Stimulated activated naive B cell treated with anti-CD40 and anti-IgM and Interleukin-4, amounts not matched to agents 10 μg/mL and 1 μg/mL and 100 μg/mL, for 72 hours (primary cell): ENCODE measurements around the gene TUT1.
"Not testable (repeated sequence)": the region's sequence is repeated elsewhere in the genome, so short reads cannot be mapped to it uniquely, and the experiment has no call there.

Experiments
- ATAC-seq, 2 donors: fragments of 150-1000 bp; cut with Tn5 transposase; replicated peaks; 2 replicates each; pipeline ENCODE4 v1.10.0; 2021; ENCODE audit warnings: moderate library complexity in 1 of 2
- DNase-seq: peaks from one replicate; pipeline ENCODE4 v3.0.0; 2021
- H3K27ac Mint-ChIP-seq: one replicate; pipeline ENCODE4 v1.8.0; 2022; ENCODE audit warnings: mild to moderate bottlenecking, mixed read lengths
- H3K27me3 Mint-ChIP-seq, 2 donors: one replicate each; pipeline ENCODE4 v1.8.0; 2022; ENCODE audit warnings: mixed read lengths in 2 of 2
- H3K36me3 Mint-ChIP-seq, 2 donors: one replicate each; pipeline ENCODE4 v1.8.0; 2022; ENCODE audit warnings: mixed read lengths in 2 of 2, mild to moderate bottlenecking in 1 of 2
- H3K4me1 Mint-ChIP-seq, 2 donors: one replicate each; pipeline ENCODE4 v1.8.0; 2022; ENCODE audit warnings: mixed read lengths in 2 of 2, mild to moderate bottlenecking in 1 of 2
- H3K4me3 Mint-ChIP-seq, 2 donors: one replicate each; pipeline ENCODE4 v1.8.0; 2022; ENCODE audit warnings: mild to moderate bottlenecking in 2 of 2, mixed read lengths in 2 of 2, moderate library complexity in 1 of 2
- H3K9me3 Mint-ChIP-seq, 2 donors: one replicate each; pipeline ENCODE4 v1.8.0; 2022; ENCODE audit warnings: mixed read lengths in 2 of 2, mild to moderate bottlenecking in 1 of 2

The TUT1 gene

GRCh38 chr11:62578541-62578940 lies 12.8 kb downstream of the TUT1 start:
- no peak overlapping the region for H3K27ac Mint-ChIP-seq
- H3K36me3 Mint-ChIP-seq: peaks cover 34 to 48% of the 10 kb centered on the region in 2 donors
- H3K27me3 Mint-ChIP-seq: no peaks in the 10 kb centered on the region
- H3K4me1 Mint-ChIP-seq: peaks cover 18 to 26% of the 10 kb centered on the region in 2 donors
- ATAC-seq (no peak), DNase-seq (no peak)
- H3K9me3 Mint-ChIP-seq: no peaks in the 10 kb centered on the region
- H3K4me3 Mint-ChIP-seq: no peak overlapping the region

GRCh38 chr11:62577046-62577714 lies 14.1 kb downstream of the TUT1 start:
- Mint-ChIP-seq H3K4me3 (no peak overlapping the region), H3K27ac (peak overlapping the region; percentile 26), H3K4me1 (peaks cover 25 to 39% of the 10 kb centered on the region in 2 donors), H3K9me3 (no peaks in the 10 kb centered on the region), H3K36me3 (peaks cover 48 to 61% of the 10 kb centered on the region in 2 donors), H3K27me3 (no peaks in the 10 kb centered on the region)
- ATAC-seq (no peak), DNase-seq (no peak)

GRCh38 chr11:62575837-62576236 lies 15.5 kb downstream of the TUT1 start:
- Mint-ChIP-seq H3K9me3 (no peaks in the 10 kb centered on the region), H3K4me1 (peaks cover 36 to 53% of the 10 kb centered on the region in 2 donors), H3K27me3 (no peaks in the 10 kb centered on the region), H3K36me3 (peaks cover 54 to 67% of the 10 kb centered on the region in 2 donors), H3K27ac (peak overlapping the region; percentile 80), H3K4me3 (peak overlapping the region; percentile 94 to 97)
- DNase-seq (no peak), ATAC-seq (no peak)

- no peak for DNase-seq
- no peaks in the 10 kb centered on the region for H3K27me3 Mint-ChIP-seq
- peaks cover 40 to 60% of the 10 kb centered on the region in 2 donors for H3K4me1 Mint-ChIP-seq
- H3K4me3 Mint-ChIP-seq: peak overlapping the region; percentile 94 to 97
- no peak for ATAC-seq
- peak overlapping the region; percentile 99 for H3K27ac Mint-ChIP-seq
- H3K9me3 Mint-ChIP-seq: no peaks in the 10 kb centered on the region
- peaks cover 58 to 72% of the 10 kb centered on the region in 2 donors for H3K36me3 Mint-ChIP-seq
Observed at GRCh38 chr11:62575156-62575555, 16.2 kb downstream of the TUT1 start.

- no peaks in the 10 kb centered on the region for H3K9me3 Mint-ChIP-seq
- peak; percentile 17 to 24 for ATAC-seq
- peak overlapping the region; percentile 94 to 97 for H3K4me3 Mint-ChIP-seq
- H3K27ac Mint-ChIP-seq: peak overlapping the region; percentile 99
- peaks cover 59 to 77% of the 10 kb centered on the region in 2 donors for H3K36me3 Mint-ChIP-seq
- no peak for DNase-seq
- H3K27me3 Mint-ChIP-seq: no peaks in the 10 kb centered on the region
- H3K4me1 Mint-ChIP-seq: peaks cover 40 to 63% of the 10 kb centered on the region in 2 donors
Observed at GRCh38 chr11:62574363-62575071, 16.8 kb downstream of the TUT1 start.

DNA sequence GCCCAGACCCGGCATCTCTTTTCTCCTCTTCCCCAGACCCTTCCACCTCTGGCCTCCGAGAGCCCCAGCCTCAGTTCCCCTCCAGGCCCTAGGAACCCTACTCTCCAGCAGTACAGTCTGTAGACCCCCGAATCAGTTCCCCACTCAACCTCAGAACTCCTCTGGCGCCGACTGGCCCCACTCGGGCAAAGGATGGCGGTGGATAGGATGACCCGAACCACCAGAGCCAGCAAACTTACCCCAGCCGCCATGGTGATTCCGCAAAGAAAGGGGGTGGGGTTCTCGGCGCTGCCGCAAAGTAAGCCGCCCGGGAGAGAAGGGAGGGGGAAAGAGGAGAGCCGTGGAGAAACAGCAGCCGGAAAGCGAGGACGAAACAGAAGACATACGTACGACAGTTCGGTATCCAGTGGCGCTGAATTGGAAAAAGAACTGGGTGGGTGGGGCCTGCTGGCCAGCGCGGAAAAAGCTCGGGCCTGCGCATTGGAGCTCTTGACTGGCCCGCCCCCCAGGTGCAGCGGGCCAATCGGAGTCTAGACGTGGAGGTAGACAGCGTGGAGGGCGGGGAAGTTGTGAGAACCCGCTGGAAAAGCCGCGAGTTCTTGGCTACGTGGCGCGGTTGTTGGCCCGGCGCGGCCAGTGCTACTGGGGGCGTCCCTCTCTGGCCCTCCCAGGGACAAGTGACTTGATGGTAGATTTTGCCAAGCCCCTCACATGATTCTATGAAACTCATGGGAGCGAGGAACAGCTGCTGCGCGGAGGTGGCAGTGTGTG lies 17.5 kb downstream of the TUT1 start, which contains the start of gene EEF1G:
EEF1G (minus strand) TSS at position 300 of the 771 bp plus-strand sequence; CDS start at position 251, 49 bp downstream.
- H3K4me3 Mint-ChIP-seq: peak within 1 kb of the TSS; percentile 94 to 97
- H3K4me1 Mint-ChIP-seq: peaks cover 40 to 63% of the 10 kb centered on the region in 2 donors
- peak within 1 kb of the TSS; percentile 99 for H3K27ac Mint-ChIP-seq
- H3K36me3 Mint-ChIP-seq: peaks cover 62 to 78% of the 10 kb centered on the region in 2 donors
- no peaks in the 10 kb centered on the region for H3K9me3 Mint-ChIP-seq
- no peaks in the 10 kb centered on the region for H3K27me3 Mint-ChIP-seq
- peak; percentile 92 to 93 for ATAC-seq
- DNase-seq: peak; percentile 99

DNA sequence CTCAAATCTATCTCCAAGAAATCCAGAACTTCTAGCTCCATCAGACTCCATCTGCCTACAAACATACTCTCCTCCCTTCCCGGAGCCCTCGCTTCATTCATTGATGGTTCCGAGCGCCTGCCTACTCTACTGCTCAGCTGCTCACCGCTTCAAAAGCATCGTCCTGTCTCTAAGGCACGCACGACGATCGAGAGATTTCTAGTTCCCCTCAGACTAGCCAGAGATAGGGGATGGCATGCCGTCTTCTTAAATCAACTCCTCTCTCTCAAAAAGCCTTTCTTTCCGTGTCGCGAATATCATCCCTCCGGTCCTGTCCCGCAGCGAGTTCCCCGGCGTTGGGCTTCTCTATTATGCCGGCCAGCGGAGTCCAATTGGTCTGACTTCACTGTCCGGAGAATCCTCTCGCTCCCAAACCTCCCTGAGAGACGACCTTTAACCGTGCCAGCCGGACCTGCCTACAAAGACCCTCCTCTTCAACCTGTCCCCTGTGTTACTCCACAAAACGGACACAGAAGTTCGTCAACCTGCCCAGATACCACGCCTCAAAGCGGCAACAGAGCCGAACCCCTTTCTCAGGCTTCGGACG lies 18.2 kb downstream of the TUT1 start:
- peak; percentile 10 to 22 for ATAC-seq
- H3K36me3 Mint-ChIP-seq: peaks cover 59 to 75% of the 10 kb centered on the region in 2 donors
- peaks cover 40 to 63% of the 10 kb centered on the region in 2 donors for H3K4me1 Mint-ChIP-seq

DNA sequence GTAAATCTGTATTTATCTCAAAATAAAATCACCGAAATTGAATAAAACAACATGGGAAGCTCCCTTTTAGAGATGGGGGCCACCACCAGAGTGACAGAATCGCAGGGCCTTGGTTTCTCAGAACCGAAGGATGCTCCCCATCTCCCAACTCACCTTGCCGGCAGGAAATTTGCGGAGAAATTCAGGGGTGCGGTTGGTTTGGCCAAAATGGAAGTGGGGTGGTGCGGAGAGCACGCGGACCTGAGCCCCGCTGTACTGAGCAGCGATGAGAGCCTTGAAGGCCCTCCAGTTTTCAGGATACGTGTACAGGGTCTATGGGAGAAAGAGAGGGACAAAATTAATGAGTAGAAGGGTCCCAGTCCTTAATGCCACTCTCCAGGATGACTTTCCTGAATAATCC lies 18.9 kb downstream of the TUT1 start:
- H3K4me1 Mint-ChIP-seq: peaks cover 42 to 66% of the 10 kb centered on the region in 2 donors
- no peak for DNase-seq

More for the DNA sequence above, 18.2 kb downstream of the TUT1 start:
- Mint-ChIP-seq H3K27me3 (no peaks in the 10 kb centered on the region), H3K27ac (peak overlapping the region; percentile 99), H3K9me3 (no peaks in the 10 kb centered on the region), H3K4me3 (peak overlapping the region; percentile 94 to 97)
- no peak for DNase-seq

DNA sequence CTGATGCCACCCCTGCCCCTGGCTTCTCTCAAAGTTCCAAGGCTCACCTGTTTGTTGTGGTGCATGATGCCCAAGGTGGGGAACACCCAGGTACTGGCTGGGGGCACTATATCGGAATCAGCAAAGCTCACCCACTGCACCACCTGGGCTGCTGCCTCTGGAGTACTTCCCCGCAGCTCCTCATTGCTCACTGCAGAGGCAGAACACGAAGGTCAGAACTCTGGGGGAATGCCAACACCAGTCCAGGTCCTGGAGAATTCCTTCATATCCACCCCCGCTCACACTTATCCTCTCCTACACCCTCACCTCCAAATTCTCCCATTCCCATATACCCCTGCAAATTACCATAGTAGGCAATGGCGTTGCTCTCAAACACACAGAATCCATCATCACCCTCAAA lies 19.8 kb downstream of the TUT1 start:
- Mint-ChIP-seq H3K27ac (peak overlapping the region; percentile 99), H3K4me1 (peaks cover 46 to 72% of the 10 kb centered on the region in 2 donors), H3K36me3 (peaks cover 62 to 73% of the 10 kb centered on the region in 2 donors), H3K4me3 (peak overlapping the region; percentile 94 to 97)
- DNase-seq, H3K27me3 Mint-ChIP-seq, H3K9me3 Mint-ChIP-seq, ATAC-seq: not testable (repeated sequence)

More for the DNA sequence above, 18.9 kb downstream of the TUT1 start:
- Mint-ChIP-seq H3K36me3 (peaks cover 58 to 74% of the 10 kb centered on the region in 2 donors), H3K27me3 (no peaks in the 10 kb centered on the region), H3K9me3 (no peaks in the 10 kb centered on the region), H3K4me3 (peak overlapping the region; percentile 94 to 97), H3K27ac (peak overlapping the region; percentile 99)
- no peak for ATAC-seq

GRCh38 chr11:62570903-62571302 lies 20.4 kb downstream of the TUT1 start:
- ATAC-seq: peak in 1 of 2 donors; percentile 13
- H3K27me3 Mint-ChIP-seq, H3K9me3 Mint-ChIP-seq, DNase-seq: not testable (repeated sequence)
- Mint-ChIP-seq H3K36me3 (peaks cover 65 to 74% of the 10 kb centered on the region in 2 donors), H3K27ac (peak overlapping the region; percentile 99), H3K4me1 (peaks cover 48 to 72% of the 10 kb centered on the region in 2 donors), H3K4me3 (peak overlapping the region; percentile 94 to 97)

DNA sequence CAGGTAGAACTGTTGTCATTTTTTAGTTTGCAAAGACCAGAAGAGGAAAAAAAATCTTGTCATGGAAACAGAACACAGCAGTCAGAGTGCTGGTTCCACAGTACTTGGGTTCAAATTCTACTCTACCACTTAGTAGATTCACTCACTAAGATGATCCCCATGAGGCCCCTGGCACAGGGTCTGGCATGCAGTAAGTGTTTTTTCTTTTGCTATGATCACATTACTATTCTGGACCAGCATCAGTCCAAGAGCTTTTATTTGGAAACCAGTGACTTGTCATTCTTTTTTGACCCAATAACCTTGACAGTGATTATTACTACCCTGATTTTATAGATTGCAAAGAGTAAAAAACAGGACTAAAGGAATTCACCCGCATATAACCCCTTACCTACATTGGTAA lies 21.7 kb downstream of the TUT1 start:
- no peak for ATAC-seq
- Mint-ChIP-seq H3K27me3 (no peaks in the 10 kb centered on the region), H3K4me1 (peaks cover 42 to 70% of the 10 kb centered on the region in 2 donors)

DNA sequence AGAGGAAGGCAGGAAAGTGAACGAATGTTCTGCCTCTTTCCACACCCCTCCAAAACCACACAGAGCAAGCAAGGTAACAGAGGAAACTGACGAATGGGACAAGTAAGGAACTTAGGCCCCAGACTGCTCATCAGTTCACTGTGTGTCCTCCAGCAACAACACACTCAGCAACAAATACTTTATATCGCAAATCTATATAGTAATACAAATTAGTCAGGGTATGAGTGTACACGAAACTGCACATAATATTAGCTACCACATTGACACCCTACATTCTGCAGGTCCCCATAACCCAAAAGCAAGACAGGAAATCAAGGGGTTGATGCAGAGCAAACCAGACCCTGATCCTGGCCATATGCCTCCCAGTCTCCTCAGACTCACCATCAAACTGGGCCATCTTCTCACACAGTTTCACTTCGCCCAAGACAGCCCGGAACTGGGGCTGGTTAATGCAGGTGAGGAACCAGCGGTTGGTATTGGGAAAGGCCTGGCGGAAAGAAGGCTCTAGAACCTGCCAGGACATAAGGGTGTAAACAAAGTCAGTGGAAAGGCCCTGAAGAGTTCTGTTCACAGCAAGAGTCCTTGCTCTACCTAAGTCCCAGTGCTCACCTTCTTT lies 24.2 kb downstream of the TUT1 start:
- Mint-ChIP-seq H3K9me3 (no peaks in the 10 kb centered on the region), H3K4me1 (peaks cover 37 to 65% of the 10 kb centered on the region in 2 donors), H3K27ac (peak overlapping the region; percentile 77), H3K36me3 (peaks cover 48 to 59% of the 10 kb centered on the region in 2 donors), H3K27me3 (no peaks in the 10 kb centered on the region), H3K4me3 (peak overlapping the region in 1 of 2 donors; percentile 63)
- DNase-seq: no peak
- peak in 1 of 2 donors; percentile 57 for ATAC-seq

More for the DNA sequence above, 21.7 kb downstream of the TUT1 start:
- H3K36me3 Mint-ChIP-seq: peaks cover 62 to 69% of the 10 kb centered on the region in 2 donors
- DNase-seq: no peak
- no peaks in the 10 kb centered on the region for H3K9me3 Mint-ChIP-seq
- H3K4me3 Mint-ChIP-seq: no peak overlapping the region
- no peak overlapping the region for H3K27ac Mint-ChIP-seq

GRCh38 chr11:62566247-62566646 lies 25.1 kb downstream of the TUT1 start:
- peaks cover 35 to 64% of the 10 kb centered on the region in 2 donors for H3K4me1 Mint-ChIP-seq
- ATAC-seq: no peak
- H3K4me3 Mint-ChIP-seq: no peak overlapping the region
- peak overlapping the region; percentile 53 for H3K27ac Mint-ChIP-seq
- H3K36me3 Mint-ChIP-seq: peaks cover 41 to 57% of the 10 kb centered on the region in 2 donors
- DNase-seq: no peak
- H3K27me3 Mint-ChIP-seq: no peaks in the 10 kb centered on the region
- no peaks in the 10 kb centered on the region for H3K9me3 Mint-ChIP-seq
